Measurements from ENCODE around the gene ADARB2. TPM values are rescaled to one million over a fixed set of nuclear protein-coding genes. Genes with fewer than 3 reads are reported as not detected.

Gene ADARB2
- total and polyA plus RNA-seq, 10 of the 15 experiments (the other 5 are each of a cell fraction or from before 2014, with no cell fraction given), result 0.02 to 4.1 (median 0.76) TPM

- Histone ChIP-seq H3K36me3 (ENCODE audit: control insufficient read depth in 2 of 2, insufficient read depth in 2 of 2, low read length in 1 of 2) (no peaks in the 10 kb centered on the region), H3K9me3 (replicated peaks; ENCODE audit: control insufficient read depth, insufficient read depth, low read length) (no peaks in the 10 kb centered on the region), H3K27me3 (replicated peaks in 1 of 2; ENCODE audit: control insufficient read depth in 2 of 2, insufficient read depth in 2 of 2, low read length in 1 of 2) (no peaks in the 10 kb centered on the region), H3K4me1 (ENCODE audit: control insufficient read depth, insufficient read depth, low read length) (peaks cover 9% of the 10 kb centered on the region), H3K79me2 (ENCODE audit: control insufficient read depth, insufficient read depth, low read length) (no peaks in the 10 kb centered on the region), H3K4me3 (no peak overlapping the region), H3K4me2 (ENCODE audit: control insufficient read depth, insufficient read depth) (no peak overlapping the region), H3K27ac (ENCODE audit: control insufficient read depth, insufficient read depth) (no peak overlapping the region), H4K20me1 (ENCODE audit: control insufficient read depth, insufficient read depth) (no peaks in the 10 kb centered on the region), H3K9ac (ENCODE audit: control insufficient read depth, insufficient read depth, low read length) (no peak overlapping the region), H2AFZ (ENCODE audit: control insufficient read depth, low read depth, low read length) (no peak overlapping the region)
- in situ Hi-C loops (cut with MboI) (no loop called here), intact Hi-C loops (cut with micrococcal nuclease; ENCODE audit: unreplicated experiment) (loop anchor here (10.0 kb wide), 1 partner anchor 243 kb away; no protein-coding TSS in a partner anchor)
- no peak for TF ChIP-seq SKIL (IDR thresholded peaks at IDR 0.05; ENCODE audit: low read depth, poor library complexity, severe bottlenecking)
- TF ChIP-seq EED (IDR thresholded peaks at IDR 0.05; ENCODE audit: low read depth), result no peak
- TF ChIP-seq RFX5 (IDR thresholded peaks at IDR 0.05; ENCODE audit: low read depth, low read length), result no peak
- no peak for TF ChIP-seq HCFC1 (IDR thresholded peaks at IDR 0.05; ENCODE audit: low read length)
- TF ChIP-seq ZNF24 (IDR thresholded peaks at IDR 0.05), result no peak
- no peak for TF ChIP-seq EP300 (IDR thresholded peaks at IDR 0.05; ENCODE audit: borderline replicate concordance in 1 of 2, control insufficient read depth in 1 of 2, low read depth in 2 of 2, low read length in 2 of 2)
- no peak for TF ChIP-seq USF1 (IDR thresholded peaks at IDR 0.05; ENCODE audit: borderline replicate concordance, extremely low read length, insufficient read depth, low read depth, low read length)
- no peak for TF ChIP-seq BCL11A (IDR thresholded peaks at IDR 0.05; ENCODE audit: low read depth, low read length)
- TF ChIP-seq HSF1 (IDR thresholded peaks at IDR 0.05; ENCODE audit: low read depth, low read length), result no peak
- TF ChIP-seq CHD1 (IDR thresholded peaks at IDR 0.05; ENCODE audit: low read depth, low read length), result no peak
- no peak for TF ChIP-seq SIX5 (IDR thresholded peaks at IDR 0.05; ENCODE audit: low read depth, low read length, severe bottlenecking)
- TF ChIP-seq ATF3 (IDR thresholded peaks at IDR 0.05; ENCODE audit: borderline replicate concordance, extremely low read depth, low read depth, low read length), result no peak
- TF ChIP-seq POLR2AphosphoS2 (IDR thresholded peaks at IDR 0.05; ENCODE audit: low read depth, low read length), result no peak
- ATAC-seq (no peak), DNase-seq (ENCODE audit: low read depth, low spot score) (no peak), FAIRE-seq (no peak)
- RAD21 ChIA-PET (ENCODE audit: unreplicated experiment), result interaction anchor here (1.4 kb wide), 1 partner anchor 247 kb away, joined by 3 read pairs; no protein-coding TSS in a partner anchor
- POLR2A ChIA-PET, result no interaction called here
- CTCF ChIA-PET, result no interaction called here
- SMC1A ChIA-PET (ENCODE audit: uncharacterized antibody, unreplicated experiment), result interaction anchor here (1.1 kb wide), 1 partner anchor 12 kb away, joined by 5 read pairs; no protein-coding TSS in a partner anchor
- BruUV-seq (replicated peaks), result no TSS peak
Measured at GRCh38 chr10:1667392-1667791, 69.9 kb downstream of the ADARB2 start.

Measured in GM12878 (cell line).